ENCODE results near the gene TXNRD1.

GRCh38 chr12:104296718-104297117 is 81.1 kb downstream of the TXNRD1 start:
- no peak for TF ChIP-seq REST (IDR thresholded peaks at IDR 0.05; ENCODE audit: insufficient read depth in 1 of 2, low read depth in 2 of 2, low read length in 2 of 2)
- TF ChIP-seq TAF1 (IDR thresholded peaks at IDR 0.05; ENCODE audit: borderline replicate concordance, insufficient read depth, low read length), result no peak

All from PFSK-1 (cell line).